ENCODE data around the gene LCNL1. TPM values are rescaled to one million over a fixed set of nuclear protein-coding genes. Genes with fewer than 3 reads are reported as not detected.

Gene LCNL1
- total and polyA plus RNA-seq, 4 donors: 0.01 to 0.08 TPM; not detected in 2

GRCh38 chr9:137021979-137022661, 39.3 kb downstream of the LCNL1 start:
- peak; percentile 51 for DNase-seq (ENCODE audit: low spot score)
- peak; percentile 59 to 71 for TF ChIP-seq HNF4A (conservative IDR thresholded peaks at IDR 0.05)
- TF ChIP-seq ATF3 (IDR thresholded peaks at IDR 0.05): no peak
- no peak for TF ChIP-seq JUND (IDR thresholded peaks at IDR 0.05)
- TF ChIP-seq RXRA (IDR thresholded peaks at IDR 0.05): peak; percentile 51 to 69
- peak; percentile 55 for TF ChIP-seq REST (IDR thresholded peaks at IDR 0.05)
- peak; percentile 64 for TF ChIP-seq SP1 (IDR thresholded peaks at IDR 0.05)
- no peak overlapping the region for H3K27ac ChIP-seq (ENCODE audit: low read depth in 1 of 2, low read length in 2 of 2)
- peaks cover 25 to 49% (median 37%) of the 10 kb centered on the region in 4 donors for H3K4me1 ChIP-seq (ENCODE audit: control insufficient read depth in 4 of 4, insufficient read depth in 4 of 4, low read length in 3 of 4)
- H3K27me3 ChIP-seq (ENCODE audit: control insufficient read depth in 4 of 4, insufficient read depth in 4 of 4, low read length in 3 of 4): no peaks in the 10 kb centered on the region
- H3K9me3 ChIP-seq (ENCODE audit: control insufficient read depth in 4 of 4, low read length in 3 of 4): no peaks in the 10 kb centered on the region
- H3K4me3 ChIP-seq (ENCODE audit: low read depth in 1 of 3, low read length in 3 of 3): no peak overlapping the region
- H3K36me3 ChIP-seq (ENCODE audit: control insufficient read depth in 4 of 4, insufficient read depth in 3 of 4, low read depth in 1 of 4, low read length in 3 of 4): peaks cover 0 to 7% (median 1%) of the 10 kb centered on the region in 4 donors
- H3K9ac ChIP-seq (ENCODE audit: low read depth in 1 of 2, low read length in 2 of 2): no peak overlapping the region
- WGBS: 32% methylated on average over 30 of the region's 30 CpGs

GRCh38 chr9:137022662-137023008, 39.8 kb downstream of the LCNL1 start:
- no peaks in the 10 kb centered on the region for H3K27me3 ChIP-seq (ENCODE audit: control insufficient read depth in 4 of 4, insufficient read depth in 4 of 4, low read length in 3 of 4)
- 81% methylated on average over 23 of the region's 23 CpGs for WGBS
- H3K4me3 ChIP-seq (ENCODE audit: low read depth in 1 of 3, low read length in 3 of 3): no peak overlapping the region
- no peak for DNase-seq (ENCODE audit: low spot score)
- H3K9ac ChIP-seq (ENCODE audit: low read depth in 1 of 2, low read length in 2 of 2): no peak overlapping the region
- H3K27ac ChIP-seq (ENCODE audit: low read depth in 1 of 2, low read length in 2 of 2): no peak overlapping the region
- H3K4me1 ChIP-seq (ENCODE audit: control insufficient read depth in 4 of 4, insufficient read depth in 4 of 4, low read length in 3 of 4): peaks cover 30 to 54% (median 42%) of the 10 kb centered on the region in 4 donors
- H3K36me3 ChIP-seq (ENCODE audit: control insufficient read depth in 4 of 4, insufficient read depth in 3 of 4, low read depth in 1 of 4, low read length in 3 of 4): peaks cover 0 to 2% (median under 1%) of the 10 kb centered on the region in 4 donors
- H3K9me3 ChIP-seq (ENCODE audit: control insufficient read depth in 4 of 4, low read length in 3 of 4): no peaks in the 10 kb centered on the region
- no peak for TF ChIP-seq EGR1 (IDR thresholded peaks at IDR 0.05; ENCODE audit: low read depth in 2 of 2)
- TF ChIP-seq YY1 (IDR thresholded peaks at IDR 0.05): no peak

GRCh38 chr9:137023157-137023556, 40.4 kb downstream of the LCNL1 start:
- no peaks in the 10 kb centered on the region for H3K36me3 ChIP-seq (ENCODE audit: control insufficient read depth in 4 of 4, insufficient read depth in 3 of 4, low read depth in 1 of 4, low read length in 3 of 4)
- DNase-seq (ENCODE audit: low spot score): no peak
- peaks cover 30 to 56% (median 43%) of the 10 kb centered on the region in 4 donors for H3K4me1 ChIP-seq (ENCODE audit: control insufficient read depth in 4 of 4, insufficient read depth in 4 of 4, low read length in 3 of 4)
- H3K27ac ChIP-seq (ENCODE audit: low read depth in 1 of 2, low read length in 2 of 2): peak overlapping the region; percentile 22 to 44
- H3K9me3 ChIP-seq (ENCODE audit: control insufficient read depth in 4 of 4, low read length in 3 of 4): no peaks in the 10 kb centered on the region
- H3K27me3 ChIP-seq (ENCODE audit: control insufficient read depth in 4 of 4, insufficient read depth in 4 of 4, low read length in 3 of 4): no peaks in the 10 kb centered on the region
- H3K4me3 ChIP-seq (ENCODE audit: low read depth in 1 of 3, low read length in 3 of 3): no peak overlapping the region
- WGBS: 42% methylated on average over 7 of the region's 7 CpGs
- no peak overlapping the region for H3K9ac ChIP-seq (ENCODE audit: low read depth in 1 of 2, low read length in 2 of 2)
- TF ChIP-seq ZBTB33 (IDR thresholded peaks at IDR 0.05) (no peak), GABPA (IDR thresholded peaks at IDR 0.05 in 1 of 2, conservative IDR thresholded peaks at IDR 0.05 in 1 of 2) (no peak), YY1 (IDR thresholded peaks at IDR 0.05) (no peak), REST (IDR thresholded peaks at IDR 0.05) (no peak), HNF4G (IDR thresholded peaks at IDR 0.05) (no peak), RAD21 (IDR thresholded peaks at IDR 0.05) (no peak), MAX (IDR thresholded peaks at IDR 0.05) (no peak), JUND (IDR thresholded peaks at IDR 0.05) (no peak), ATF3 (IDR thresholded peaks at IDR 0.05) (no peak), EGR1 (IDR thresholded peaks at IDR 0.05; ENCODE audit: low read depth in 2 of 2) (no peak), SP1 (IDR thresholded peaks at IDR 0.05) (peak; percentile 19), RXRA (IDR thresholded peaks at IDR 0.05) (peak; percentile 54 to 73)
